Measurements from ENCODE around the gene SMLR1. TPM values are rescaled to one million over a fixed set of nuclear protein-coding genes. Genes with fewer than 3 reads are reported as not detected.
A peak's percentile ranks its signal among the peaks of the same experiment; 100 is the strongest.

Gene SMLR1
- total and polyA plus RNA-seq, 2 donors (not counting 3 experiments of a cell fraction or from before 2014, with no cell fraction given), result not detected

DNA sequence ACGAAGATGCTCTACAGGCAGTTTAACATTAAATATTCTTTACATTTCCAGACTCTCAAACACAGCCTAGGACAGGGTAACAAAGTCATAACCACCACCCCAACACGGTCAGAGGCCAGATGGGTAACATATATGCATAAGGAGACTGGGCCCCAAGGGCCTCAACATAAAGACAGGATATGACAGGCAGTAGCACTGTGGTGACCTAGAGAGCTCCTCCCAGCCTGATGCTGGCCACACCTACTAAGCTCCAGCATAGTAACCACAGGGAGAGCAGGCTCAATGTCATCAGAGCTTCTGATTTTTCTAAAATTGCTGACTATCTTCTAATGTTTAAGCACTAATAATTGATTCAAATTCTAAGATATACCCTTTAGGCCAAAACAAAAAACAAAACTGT lies 21.7 kb downstream of the SMLR1 start:
- POLR2A ChIA-PET, result no interaction called here
- no peak overlapping the region for H2AFZ ChIP-seq (ENCODE audit: low read depth, low read length)
- H3K79me2 ChIP-seq (ENCODE audit: control insufficient read depth, insufficient read depth, low read length), result no peaks in the 10 kb centered on the region
- CTCF ChIA-PET, result interaction anchor here (1.0 kb wide), 2 partner anchors 23 to 555 kb away, joined by 3 to 9 read pairs; no protein-coding TSS in a partner anchor
- no peak overlapping the region for H3K4me3 ChIP-seq (replicated peaks in 1 of 3; ENCODE audit: insufficient read depth in 1 of 3, low read depth in 1 of 3, low read length in 3 of 3)
- H3K9ac ChIP-seq (replicated peaks; ENCODE audit: extremely low read depth, insufficient read depth, low read length), result no peak overlapping the region
- H3K4me2 ChIP-seq (ENCODE audit: insufficient read depth, low read length), result no peak overlapping the region
- no TSS peak for BruUV-seq (replicated peaks)
- no peaks in the 10 kb centered on the region for H4K20me1 ChIP-seq (replicated peaks; ENCODE audit: control insufficient read depth, extremely low read depth, insufficient read depth, low read length)
- H3K36me3 ChIP-seq (ENCODE audit: control insufficient read depth in 2 of 2, extremely low read depth in 1 of 2, insufficient read depth in 2 of 2, low read length in 2 of 2), result no peaks in the 10 kb centered on the region
- H3K27me3 ChIP-seq (ENCODE audit: control insufficient read depth in 2 of 2, insufficient read depth in 2 of 2, low read length in 2 of 2), result no peaks in the 10 kb centered on the region
- FAIRE-seq (peak; percentile 52), DNase-seq (ENCODE audit: low read depth, low spot score) (no peak)
- dilution Hi-C loops (cut with MboI; ENCODE audit: extremely low pct_ligation_motif_present, low sequenced_read_pairs) (no loop called here), intact Hi-C loops (cut with micrococcal nuclease) (no loop called here)
- H3K27ac ChIP-seq (ENCODE audit: insufficient read depth, low read depth, low read length), result no peak overlapping the region
- H3K9me3 ChIP-seq (replicated peaks; ENCODE audit: control insufficient read depth, insufficient read depth, low read length), result no peaks in the 10 kb centered on the region
- TF ChIP-seq, protein P1, sequence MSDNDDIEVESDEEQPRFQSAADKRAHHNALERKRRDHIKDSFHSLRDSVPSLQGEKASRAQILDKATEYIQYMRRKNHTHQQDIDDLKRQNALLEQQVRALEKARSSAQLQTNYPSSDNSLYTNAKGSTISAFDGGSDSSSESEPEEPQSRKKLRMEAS (IDR thresholded peaks at IDR 0.05; ENCODE audit: insufficient read depth, insufficient read length), result no peak
- TF ChIP-seq FOS (IDR thresholded peaks at IDR 0.05; ENCODE audit: borderline replicate concordance, insufficient read depth, low read length) (no peak), JUN (IDR thresholded peaks at IDR 0.05; ENCODE audit: borderline replicate concordance, insufficient read depth, insufficient read length, low read depth) (no peak), POLR2AphosphoS5 (IDR thresholded peaks at IDR 0.05; ENCODE audit: insufficient read depth, low read depth, low read length) (no peak), POLR2A (IDR thresholded peaks at IDR 0.05; ENCODE audit: low read depth, low read length) (no peak), MYC (IDR thresholded peaks at IDR 0.05; ENCODE audit: low read depth, low read length) (no peak), EZH2 (IDR thresholded peaks at IDR 0.05; ENCODE audit: borderline replicate concordance, low read depth, low read length, severe bottlenecking) (no peak)
- H3K4me1 ChIP-seq (ENCODE audit: control insufficient read depth, extremely low read depth, insufficient read depth, low read length), result no peaks in the 10 kb centered on the region
- no peaks in the 10 kb centered on the region for H3K9me1 ChIP-seq (replicated peaks; ENCODE audit: control insufficient read depth, extremely low read depth, insufficient read depth, low read length)

DNA sequence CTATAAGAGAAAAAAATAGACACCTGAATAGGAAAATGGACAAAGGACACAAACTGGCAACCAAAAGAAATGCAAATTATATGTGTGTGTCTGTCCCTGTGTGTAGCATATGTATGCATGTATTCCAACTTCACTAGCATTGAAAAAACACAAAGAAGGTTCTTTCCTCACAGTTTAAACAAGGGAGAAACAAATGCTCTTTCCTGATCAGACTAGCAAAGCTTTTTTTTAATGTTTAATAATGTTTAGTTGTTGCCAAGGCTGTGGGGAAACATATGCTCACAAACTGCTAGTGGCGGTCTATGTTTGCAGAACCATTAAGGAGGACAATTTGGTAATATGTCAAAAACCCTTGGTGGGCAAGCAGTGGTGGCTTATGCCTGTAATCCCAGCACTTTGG lies 22.4 kb downstream of the SMLR1 start:
- Histone ChIP-seq H4K20me1 (replicated peaks; ENCODE audit: control insufficient read depth, extremely low read depth, insufficient read depth, low read length) (no peaks in the 10 kb centered on the region), H3K4me1 (ENCODE audit: control insufficient read depth, extremely low read depth, insufficient read depth, low read length) (no peaks in the 10 kb centered on the region), H3K36me3 (ENCODE audit: control insufficient read depth in 2 of 2, extremely low read depth in 1 of 2, insufficient read depth in 2 of 2, low read length in 2 of 2) (no peaks in the 10 kb centered on the region), H3K27ac (ENCODE audit: insufficient read depth, low read depth, low read length) (no peak overlapping the region), H3K27me3 (ENCODE audit: control insufficient read depth in 2 of 2, insufficient read depth in 2 of 2, low read length in 2 of 2) (no peaks in the 10 kb centered on the region), H2AFZ (ENCODE audit: low read depth, low read length) (no peak overlapping the region), H3K4me2 (ENCODE audit: insufficient read depth, low read length) (no peak overlapping the region), H3K4me3 (replicated peaks in 1 of 3; ENCODE audit: insufficient read depth in 1 of 3, low read depth in 1 of 3, low read length in 3 of 3) (no peak overlapping the region), H3K79me2 (ENCODE audit: control insufficient read depth, insufficient read depth, low read length) (no peaks in the 10 kb centered on the region), H3K9me3 (replicated peaks; ENCODE audit: control insufficient read depth, insufficient read depth, low read length) (no peaks in the 10 kb centered on the region), H3K9ac (replicated peaks; ENCODE audit: extremely low read depth, insufficient read depth, low read length) (no peak overlapping the region), H3K9me1 (replicated peaks; ENCODE audit: control insufficient read depth, extremely low read depth, insufficient read depth, low read length) (no peaks in the 10 kb centered on the region)
- POLR2A ChIA-PET, result no interaction called here
- TF ChIP-seq FOS (IDR thresholded peaks at IDR 0.05; ENCODE audit: borderline replicate concordance, insufficient read depth, low read length) (no peak), GATA2 (IDR thresholded peaks at IDR 0.05; ENCODE audit: insufficient read depth, insufficient read length, low read depth, low read length) (no peak), POLR2AphosphoS5 (IDR thresholded peaks at IDR 0.05; ENCODE audit: insufficient read depth, low read depth, low read length) (no peak)
- TF ChIP-seq, protein P1 (IDR thresholded peaks at IDR 0.05; ENCODE audit: insufficient read depth, insufficient read length), result no peak
- FAIRE-seq (no peak), DNase-seq (ENCODE audit: low read depth, low spot score) (no peak)
- dilution Hi-C loops (cut with MboI; ENCODE audit: extremely low pct_ligation_motif_present, low sequenced_read_pairs) (no loop called here), intact Hi-C loops (cut with micrococcal nuclease) (no loop called here)
- CTCF ChIA-PET, result interaction anchor here (1.0 to 1.2 kb wide), 3 partner anchors 22 to 555 kb away, joined by 3 to 9 read pairs (median 3); no protein-coding TSS in a partner anchor
- no TSS peak for BruUV-seq (replicated peaks)
